GM19240 (cell line): ENCODE data around the gene CDK18.
"Not testable (repeated sequence)": the region's sequence is repeated elsewhere in the genome, so short reads cannot be mapped to it uniquely, and the experiment has no call there.

ENCODE experiments used
- DNase-seq: peaks from one replicate; pipeline ENCODE4 v3.0.0; 2011; ENCODE audit warnings: low spot score; ENCODE audit not compliant: insufficient read length

CDK18 gene

DNA sequence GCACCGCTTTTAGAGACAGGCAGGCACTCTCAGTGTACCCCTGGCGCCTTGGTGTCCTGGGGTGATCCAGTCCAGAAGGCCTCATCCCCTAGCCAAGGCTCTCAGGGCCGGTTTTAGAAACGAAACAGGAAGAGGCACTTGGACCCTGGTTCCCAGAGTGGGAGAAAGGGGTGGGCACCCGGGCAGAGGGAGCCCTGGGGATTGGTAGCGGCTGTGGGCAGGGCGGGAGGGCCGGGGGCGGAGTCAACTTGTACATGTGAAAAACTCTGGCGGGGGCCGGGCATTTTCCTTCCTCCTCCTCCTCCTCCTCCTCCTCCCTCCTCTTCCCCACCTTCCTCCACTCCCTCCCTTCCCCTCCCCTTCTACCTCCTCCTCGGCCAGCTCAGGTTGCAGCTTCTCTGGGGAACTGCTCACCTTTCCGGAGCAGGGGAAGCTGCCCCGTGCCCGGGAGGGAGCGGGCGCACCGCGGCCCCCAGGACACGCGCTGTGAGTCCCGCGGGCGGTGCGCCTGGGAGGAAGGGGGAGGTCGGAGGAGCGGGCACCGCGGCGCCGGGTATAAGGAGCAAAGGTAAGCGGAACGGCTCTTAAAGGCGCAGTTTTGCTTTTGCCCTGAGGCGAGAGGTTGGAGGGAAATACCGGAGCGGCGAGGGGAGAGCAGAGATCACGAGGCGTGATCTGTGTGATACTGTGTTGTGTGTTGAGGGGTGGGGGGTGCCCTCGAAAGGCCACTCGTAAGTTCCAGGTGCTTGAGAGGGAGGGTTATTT, at the start of gene CDK18:
CDK18 (plus strand) TSS at position 359 of the 765 bp plus-strand sequence. CDS start 18,499 bp downstream, outside the sequence.
- DNase-seq = no peak

DNA sequence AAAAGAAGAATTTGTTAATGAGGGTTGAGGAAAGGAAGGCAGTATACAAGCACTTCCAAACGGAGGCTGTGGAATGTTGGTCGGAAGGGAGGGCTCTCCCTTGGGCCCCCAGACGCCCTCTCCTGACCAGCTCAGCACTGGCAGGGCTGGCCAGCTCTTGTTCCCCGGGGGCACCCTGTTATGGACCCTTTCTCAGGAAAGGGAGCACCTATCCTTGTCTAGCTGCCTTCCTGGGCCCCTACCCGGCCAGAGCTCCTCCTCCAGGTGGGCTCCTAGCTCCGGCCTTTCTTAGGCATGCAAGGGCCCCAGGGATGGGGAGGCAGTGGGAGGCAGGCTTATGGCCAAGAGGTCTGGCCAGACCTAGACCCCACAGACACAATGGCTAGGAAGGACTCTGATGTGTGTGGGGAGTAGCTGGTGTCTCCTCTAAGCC, 49.5 kb upstream of the CDK18 start:
- DNase-seq = no peak

DNA sequence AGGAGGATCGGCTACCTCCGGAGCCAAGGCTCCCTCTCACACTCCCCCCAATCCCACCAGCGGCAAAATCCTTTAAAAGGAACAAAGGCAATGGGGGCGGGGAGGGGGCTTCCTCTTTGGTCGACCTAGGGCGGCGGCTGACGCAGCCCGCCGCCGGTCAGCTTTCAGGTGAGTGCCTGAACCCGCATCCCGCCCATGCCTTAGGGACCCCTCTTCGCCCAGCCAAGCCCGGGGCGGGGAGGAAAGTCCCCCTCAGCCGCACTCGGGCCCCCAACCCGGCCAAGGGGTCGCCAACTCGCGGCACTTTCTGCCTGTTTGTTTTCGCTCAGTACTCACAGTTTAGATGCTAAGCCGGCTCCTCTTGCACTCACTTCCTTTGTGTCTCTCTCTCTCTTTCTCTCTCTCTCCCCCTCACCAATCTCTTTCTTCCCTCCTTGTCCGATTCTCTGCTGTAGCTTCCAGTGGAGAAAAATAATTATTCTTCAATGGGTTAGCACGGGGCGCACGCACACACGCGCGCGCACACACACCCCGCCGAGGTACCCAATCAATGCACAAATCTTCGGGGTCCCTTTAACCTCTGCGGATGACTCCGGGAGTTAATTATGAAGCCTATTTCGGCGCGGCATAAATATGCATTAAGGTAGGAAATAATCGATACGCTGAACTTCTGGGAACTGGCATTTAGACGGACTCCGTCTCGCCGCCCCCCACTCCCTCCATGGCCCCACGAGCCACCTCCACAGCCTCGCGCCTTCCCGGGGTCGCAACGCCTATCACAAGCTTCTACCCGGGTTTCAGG, 48.7 kb upstream of the CDK18 start, which contains the start of gene BLACAT1:
BLACAT1 (minus strand) TSS at position 465 of the 802 bp plus-strand sequence.
- no peak for DNase-seq

DNA sequence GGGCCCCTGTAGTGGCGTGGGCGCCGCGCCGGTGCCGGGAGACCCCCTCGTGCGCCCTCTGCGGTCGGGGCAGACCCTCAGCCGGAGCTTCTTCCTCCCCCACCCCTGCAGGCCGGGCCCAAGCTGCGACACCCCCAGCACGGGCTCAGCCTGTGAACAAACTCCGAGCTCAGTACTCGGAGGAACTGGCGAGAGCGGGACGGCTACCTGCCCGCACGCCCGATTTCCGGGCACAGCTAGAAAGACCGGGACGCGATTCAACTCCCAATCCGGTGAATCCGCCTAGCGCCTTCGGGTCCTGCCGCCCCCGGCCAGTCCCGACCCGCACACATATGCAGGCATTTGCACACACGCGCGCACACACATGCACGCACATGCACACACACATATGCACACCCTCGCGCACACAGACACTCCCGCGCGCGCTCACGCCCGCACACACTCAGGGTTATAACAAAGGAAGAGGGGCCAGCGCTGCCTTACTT, 48.0 kb upstream of the CDK18 start:
- DNase-seq = no peak

DNA sequence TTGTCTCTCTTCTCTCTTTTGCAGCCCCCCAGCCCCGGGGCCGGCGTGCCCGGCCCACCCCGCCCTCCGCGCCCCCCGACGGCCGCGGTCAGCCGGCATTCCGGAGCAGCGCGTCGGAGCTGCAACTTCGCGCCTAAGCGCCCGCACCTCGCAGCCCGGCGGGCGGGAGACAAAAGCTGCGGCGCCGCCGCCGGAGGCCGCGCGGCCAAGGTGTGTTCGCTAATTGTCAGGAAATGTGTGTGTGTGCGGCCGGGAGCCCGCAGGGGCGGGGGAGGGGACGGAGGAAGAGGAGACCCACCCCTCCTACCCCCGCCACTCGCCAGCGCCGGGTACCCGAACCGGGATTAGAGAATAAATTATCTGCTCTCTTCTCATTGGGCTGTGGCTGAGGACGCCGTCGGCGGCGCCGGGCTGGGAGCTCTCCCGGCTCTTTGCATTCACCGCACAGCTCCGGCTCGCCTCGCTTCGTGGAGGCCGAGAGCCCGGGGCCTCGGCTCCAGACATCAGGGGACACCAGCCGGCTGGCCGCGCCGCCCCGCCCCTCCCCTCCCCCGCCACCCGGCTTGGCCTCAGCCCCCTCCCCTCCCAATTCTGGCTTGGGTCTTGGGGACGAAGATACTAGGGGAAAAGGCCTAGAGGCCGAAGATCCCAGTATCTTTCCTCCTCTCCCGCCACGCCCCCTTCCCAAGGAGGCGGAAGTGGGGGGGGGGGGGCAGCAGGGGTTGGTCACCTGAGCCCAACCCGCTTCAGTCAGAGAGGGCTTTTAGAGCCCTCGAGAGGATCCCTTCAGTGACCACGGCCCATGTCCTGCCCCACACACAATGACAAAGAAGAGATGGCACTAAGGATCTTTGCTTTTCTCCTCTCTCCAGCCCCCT, 47.4 kb upstream of the CDK18 start:
- DNase-seq = no peak

DNA sequence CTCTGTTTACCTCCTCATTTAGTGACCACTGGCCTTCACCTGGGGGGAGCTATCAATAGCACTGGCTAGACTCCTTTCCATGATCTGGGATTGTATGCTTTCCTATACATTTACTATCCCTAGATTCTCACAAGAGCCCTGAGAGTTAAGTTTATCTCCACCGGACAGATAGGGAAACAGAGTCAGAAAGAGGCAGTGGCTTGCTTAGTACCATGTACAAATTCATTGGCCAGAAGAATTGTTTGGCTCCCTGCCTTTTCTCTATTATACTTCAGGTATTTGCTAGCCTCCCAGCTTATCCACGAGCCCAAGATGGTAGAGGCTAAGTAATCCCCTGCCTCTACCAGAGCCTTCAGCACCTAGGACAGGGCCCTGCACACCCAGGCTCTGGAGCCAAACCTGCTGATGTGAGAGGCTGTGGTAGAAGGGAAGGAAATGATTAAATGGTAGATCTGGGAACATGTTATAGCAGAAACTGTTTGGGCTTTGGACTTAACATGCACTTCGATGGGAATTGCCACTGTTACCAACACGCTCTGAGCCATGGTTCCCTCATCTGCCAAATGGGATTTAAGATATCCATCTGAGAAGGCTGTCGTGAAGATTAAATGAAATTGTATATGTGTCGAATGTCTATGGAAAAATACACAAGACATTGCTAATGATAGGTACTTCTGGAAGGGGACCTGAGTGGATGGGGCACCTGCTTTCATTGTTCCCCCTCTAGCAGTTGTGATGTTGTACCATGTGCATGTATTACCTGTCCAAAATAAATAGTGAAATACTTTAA, 45.5 kb upstream of the CDK18 start:
- DNase-seq = no peak

DNA sequence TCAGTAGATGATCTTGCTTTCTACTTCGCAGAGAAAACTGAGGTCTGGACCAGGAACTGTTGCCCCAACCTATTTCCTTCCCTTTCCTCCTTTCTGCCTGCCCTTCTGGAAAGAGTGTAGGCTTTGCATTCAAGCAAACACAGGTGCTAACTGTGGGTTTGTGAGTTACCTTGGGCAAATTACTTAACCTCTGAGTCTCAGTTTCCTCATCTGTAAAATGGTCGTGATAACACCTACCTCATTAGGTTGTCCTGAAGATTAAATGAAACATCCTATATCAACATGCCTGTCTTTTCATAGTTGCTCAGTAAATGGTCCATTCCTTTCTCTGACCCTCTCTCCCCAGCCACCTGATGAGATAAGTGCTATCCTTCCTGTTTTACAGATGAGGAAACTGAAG, 39.1 kb upstream of the CDK18 start:
- no peak for DNase-seq

DNA sequence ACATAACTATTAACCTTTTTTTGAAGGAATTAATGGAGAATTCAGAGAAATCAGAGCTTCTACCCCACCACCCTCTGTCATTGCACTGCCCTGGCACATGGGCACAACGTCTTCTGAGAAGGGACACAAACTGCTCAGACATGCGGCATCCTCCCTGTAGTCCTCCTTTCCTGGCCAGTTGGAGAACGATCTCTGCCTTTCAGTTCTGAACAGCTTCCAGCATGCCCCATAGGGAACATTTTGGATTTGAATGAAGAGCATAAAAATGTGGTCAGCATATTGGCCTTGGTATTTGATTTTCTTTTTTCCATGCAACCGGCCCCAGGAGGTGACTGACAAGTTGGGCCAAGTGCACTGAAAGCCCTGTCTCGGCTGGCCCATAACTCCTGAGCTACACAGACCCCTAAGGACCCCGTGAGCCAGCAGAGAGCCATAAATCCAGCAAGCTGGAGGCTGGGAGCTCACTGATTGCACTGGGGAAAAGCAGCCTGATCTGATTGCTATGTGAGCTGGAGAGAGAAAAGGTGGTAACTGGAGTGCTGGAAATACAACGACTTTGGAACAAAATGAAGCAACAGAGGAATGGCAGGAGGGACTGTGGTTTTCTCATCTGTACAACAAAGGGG, 37.8 kb upstream of the CDK18 start:
- no peak for DNase-seq

DNA sequence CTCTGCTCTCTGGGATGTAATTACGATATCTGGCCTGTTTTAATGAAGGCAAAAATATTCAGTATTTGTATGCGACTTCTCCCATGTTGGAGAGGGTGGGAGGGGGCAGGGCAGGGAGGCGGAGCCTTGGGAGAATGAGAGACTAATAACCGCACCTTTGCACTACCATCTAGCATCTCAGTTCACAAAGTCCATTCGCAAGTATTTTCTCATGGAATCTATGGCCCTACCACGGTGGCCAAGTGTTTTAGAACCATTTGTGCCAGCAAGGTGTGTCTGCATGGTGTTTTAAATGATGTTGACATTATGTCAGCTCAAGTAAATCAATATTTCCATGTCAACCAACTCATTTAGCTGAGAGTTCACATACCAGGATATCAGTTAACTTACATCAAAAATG, 34.3 kb upstream of the CDK18 start:
- no peak for DNase-seq

DNA sequence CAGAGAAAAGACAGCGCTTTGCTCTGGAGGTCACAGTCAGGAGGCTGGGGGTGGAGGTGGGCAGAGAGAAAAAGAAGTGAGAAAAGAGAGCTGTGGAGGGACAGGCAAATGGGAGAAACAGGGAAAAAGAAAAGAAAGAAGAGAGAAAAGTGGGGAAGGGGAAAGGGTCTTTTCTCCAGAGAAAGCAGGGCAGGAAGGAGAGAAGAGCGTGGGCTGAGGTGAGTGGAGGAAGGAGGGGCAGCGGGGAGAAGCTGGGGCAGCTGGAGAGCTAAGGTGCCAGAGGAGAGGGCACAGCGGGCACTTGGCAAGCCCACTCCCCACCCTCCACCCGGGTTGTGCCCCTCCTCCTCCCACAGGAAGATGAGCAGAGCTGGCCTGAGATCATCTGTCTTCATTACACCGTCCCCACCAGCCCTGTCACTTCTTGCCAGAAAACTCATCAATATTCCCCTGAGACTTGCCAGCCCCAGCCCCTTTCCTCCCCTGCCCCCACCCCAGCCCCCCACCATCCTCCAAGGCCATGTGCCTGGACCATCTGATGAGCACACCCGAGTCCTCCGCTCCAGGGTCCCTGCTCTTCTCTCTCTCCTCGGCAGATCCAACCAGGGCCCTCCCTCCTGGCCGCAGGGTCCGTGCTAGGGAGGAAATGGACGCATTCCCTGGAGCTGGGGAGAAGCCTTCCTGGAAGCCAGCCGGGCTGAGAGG, 31.6 kb upstream of the CDK18 start:
- no peak for DNase-seq

DNA sequence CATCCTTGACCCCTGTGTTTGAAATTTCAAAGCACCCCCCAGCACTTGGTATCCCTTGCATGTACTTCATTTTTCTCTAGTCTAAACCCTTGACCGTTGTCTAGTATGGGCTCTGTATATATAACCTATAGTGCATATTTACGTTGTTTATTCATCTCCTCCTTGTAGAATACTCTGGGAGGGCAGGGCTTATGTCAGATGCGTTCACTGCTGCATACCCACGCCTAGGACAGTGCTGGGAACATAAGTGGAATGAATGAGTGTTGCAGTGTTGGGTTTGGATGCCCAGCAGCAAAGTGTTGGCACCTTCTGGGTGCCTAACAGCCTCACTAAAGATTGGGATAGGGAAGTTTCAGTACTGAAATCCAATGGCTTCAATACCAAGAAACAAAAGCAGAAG, 31.0 kb upstream of the CDK18 start:
- DNase-seq = no peak

DNA sequence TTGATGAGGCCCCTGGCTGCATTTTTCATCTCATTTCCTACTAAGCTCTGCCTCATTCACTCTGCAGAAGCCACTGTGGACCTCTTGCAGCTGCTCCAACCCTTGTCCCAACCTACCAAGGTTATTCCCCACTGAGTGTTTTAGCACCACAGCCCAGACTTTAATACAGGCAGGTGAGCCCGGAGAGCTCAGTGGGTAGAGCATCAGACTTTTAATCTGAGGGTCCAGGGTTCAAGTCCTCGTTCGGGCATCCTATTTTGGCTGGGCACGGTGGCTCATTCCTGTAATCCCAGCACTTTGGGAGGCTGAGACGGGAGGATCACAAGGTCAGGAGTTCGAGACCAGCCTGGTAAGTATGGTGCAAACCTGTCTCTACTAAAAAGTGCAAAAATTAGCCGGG, 30.5 kb upstream of the CDK18 start:
- DNase-seq = no peak

DNA sequence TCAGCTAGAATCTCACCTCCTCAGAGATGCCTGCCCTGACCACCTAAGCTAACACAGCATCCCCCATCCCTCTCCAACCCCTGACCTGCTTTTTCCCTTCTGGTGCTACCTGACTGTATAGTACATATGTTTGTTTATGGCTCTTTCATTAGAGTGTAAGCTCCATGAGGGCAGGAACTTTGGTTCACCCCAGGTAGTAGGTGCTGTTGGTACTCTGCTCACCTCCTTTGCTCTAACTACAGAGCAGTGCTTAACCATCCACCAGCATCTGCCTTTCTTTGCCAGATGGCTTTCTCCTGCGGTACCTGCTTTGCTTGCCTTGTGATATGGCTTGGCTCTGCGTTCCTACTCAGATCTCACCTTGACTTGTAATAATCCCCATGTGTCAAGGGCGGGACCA, 29.9 kb upstream of the CDK18 start:
- DNase-seq = no peak

DNA sequence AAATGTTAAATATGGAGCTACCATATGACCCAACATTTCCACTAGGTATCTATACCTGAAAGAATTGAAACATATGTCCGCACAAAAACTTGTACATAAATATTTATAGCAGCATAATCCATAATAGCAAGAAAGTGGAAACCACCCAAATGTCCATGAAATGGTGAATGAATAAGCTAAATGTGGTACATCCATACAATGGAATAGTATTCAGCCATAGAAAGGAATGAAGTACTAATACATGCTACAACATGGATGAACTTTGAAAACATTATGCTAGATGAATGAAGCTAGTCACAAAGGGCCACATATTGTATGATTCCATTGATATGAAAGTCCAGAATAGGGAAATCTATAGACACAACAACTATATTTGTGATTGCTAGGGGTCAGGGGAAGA, 28.6 kb upstream of the CDK18 start:
- DNase-seq = no peak

DNA sequence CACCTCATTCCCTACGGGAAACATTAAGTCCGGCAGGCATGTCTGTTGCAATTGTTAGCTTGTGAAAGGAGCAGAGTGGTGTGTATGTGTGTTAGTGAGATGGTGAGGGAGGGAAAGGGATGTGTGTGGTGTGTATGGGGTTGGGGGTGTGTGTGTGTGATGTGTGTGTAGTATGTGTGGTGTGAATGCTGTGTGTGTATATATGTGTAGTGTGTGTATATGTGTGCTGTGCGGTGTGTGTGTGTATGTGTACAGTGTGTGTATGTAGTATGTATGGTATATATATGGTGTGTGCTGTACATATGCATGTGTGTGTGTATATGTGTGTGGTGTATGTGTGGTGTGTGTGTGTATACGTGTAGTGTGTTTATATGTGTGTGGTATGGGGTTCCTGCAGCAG, 27.8 kb upstream of the CDK18 start:
- no peak for DNase-seq

DNA sequence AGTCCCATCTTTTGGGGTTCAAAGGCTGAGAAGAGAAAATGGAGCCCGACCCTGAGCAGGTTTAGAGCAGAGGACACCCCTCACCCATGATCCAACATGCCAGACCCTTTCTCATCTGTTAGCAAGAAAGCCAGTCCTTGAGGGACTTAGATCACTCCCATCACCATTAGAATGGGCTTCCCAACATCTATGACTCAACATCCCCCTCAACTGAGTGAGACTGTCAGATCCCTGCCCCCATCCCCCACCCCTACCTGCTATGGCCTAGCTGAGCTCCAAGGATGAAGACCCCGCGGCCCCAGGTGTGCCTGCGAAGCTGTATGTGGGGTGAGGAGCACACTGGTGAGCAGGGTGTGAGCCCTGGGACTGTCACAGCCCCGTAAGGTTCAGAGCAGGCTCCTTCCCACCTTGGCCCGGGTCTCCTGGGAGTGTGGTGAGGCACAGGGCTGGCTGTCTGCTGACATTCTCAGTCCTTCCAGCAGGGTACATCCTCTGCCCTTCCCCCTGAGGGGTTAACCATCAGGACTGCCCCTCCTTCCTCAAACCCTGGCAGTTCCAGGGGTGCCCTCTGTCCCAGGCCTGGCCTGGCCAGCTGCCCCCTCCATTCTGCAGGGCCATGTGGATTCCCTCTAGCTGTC, 27.2 kb upstream of the CDK18 start:
- DNase-seq = no peak

DNA sequence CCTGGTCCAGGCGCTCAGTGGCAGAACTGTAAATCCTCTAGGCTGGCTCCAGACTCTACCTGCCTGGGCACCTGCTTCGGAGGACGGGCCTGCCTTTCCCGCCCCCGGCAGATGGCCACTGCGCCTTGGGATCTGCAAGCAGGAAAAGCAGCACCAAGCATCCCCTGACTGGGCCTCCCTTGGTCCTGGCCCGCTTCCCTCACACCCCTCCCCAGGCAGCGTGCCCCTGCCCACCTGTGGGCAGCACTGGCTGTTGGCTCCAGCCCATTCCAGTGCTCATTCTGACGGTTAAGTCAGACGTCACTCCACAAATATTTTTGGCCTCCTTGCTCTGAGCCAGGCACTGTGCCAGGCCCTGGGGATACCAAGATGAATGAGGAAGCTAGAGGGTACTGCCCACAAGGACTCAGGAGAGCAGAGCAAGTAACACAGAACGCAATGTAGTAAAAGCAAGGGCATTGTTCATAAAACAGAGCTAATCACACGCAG, 26.7 kb upstream of the CDK18 start:
- no peak for DNase-seq

DNA sequence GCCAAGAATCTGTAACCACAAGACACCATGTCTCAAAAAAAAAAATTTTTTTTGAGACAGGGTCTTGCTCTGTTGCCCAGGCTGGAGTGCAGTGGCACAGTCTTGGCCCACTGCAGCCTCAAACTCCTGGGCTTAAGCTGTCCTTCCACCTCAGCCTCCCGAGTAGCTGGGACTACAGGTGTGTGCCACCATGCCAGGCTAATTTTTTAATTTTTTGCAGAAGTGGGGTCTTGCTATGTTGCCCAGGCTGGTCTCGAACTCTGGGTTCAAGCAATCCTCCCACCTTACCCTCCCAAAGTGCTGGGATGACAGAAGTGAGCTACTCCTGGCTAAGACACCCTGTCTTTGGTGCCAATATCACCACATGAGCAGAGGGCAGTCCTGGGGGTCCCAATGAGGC, 25.5 kb upstream of the CDK18 start:
- DNase-seq = not testable (repeated sequence)
